CD4-positive, alpha-beta T cell treated with Interleukin-4 for 1 hour (primary cell): Measurements from ENCODE around the gene HERC5.

ENCODE experiments used
- DNase-seq, 2 donors: peaks; one replicate each; pipeline ENCODE4 v3.0.0-alpha.2; 2020 to 2022

HERC5 gene

GRCh38 chr4:88448889-88449288 is 8.0 kb upstream of the HERC5 start:
- no peak for DNase-seq

- DNase-seq, result no peak
Observed at GRCh38 chr4:88449290-88449689, 7.6 kb upstream of the HERC5 start.

GRCh38 chr4:88451205-88451604 is 5.7 kb upstream of the HERC5 start:
- no peak for DNase-seq

- DNase-seq, result no peak
Observed at GRCh38 chr4:88452912-88453311, 4.0 kb upstream of the HERC5 start.

- DNase-seq, result peak in 1 of 2 donors; percentile 20
Observed at GRCh38 chr4:88457307-88458103, 586 bp downstream of the HERC5 start.

- DNase-seq, result no peak
Observed at GRCh38 chr4:88458104-88458740, 1.3 kb downstream of the HERC5 start.

- DNase-seq, result no peak
Observed at GRCh38 chr4:88465653-88466192, 8.8 kb downstream of the HERC5 start.

- no peak for DNase-seq
Observed at GRCh38 chr4:88467392-88467791, 10.5 kb downstream of the HERC5 start.

GRCh38 chr4:88477229-88477860 is 20.4 kb downstream of the HERC5 start:
- DNase-seq, result no peak

GRCh38 chr4:88478247-88478646 is 21.3 kb downstream of the HERC5 start:
- no peak for DNase-seq

GRCh38 chr4:88481537-88481936 is 24.6 kb downstream of the HERC5 start:
- no peak for DNase-seq

- DNase-seq, result no peak
Observed at GRCh38 chr4:88489100-88489761, 32.3 kb downstream of the HERC5 start.

- no peak for DNase-seq
Observed at GRCh38 chr4:88497859-88498409, 41.0 kb downstream of the HERC5 start.

GRCh38 chr4:88503344-88503743 is 46.4 kb downstream of the HERC5 start:
- DNase-seq, result no peak

- DNase-seq, result no peak
Observed at GRCh38 chr4:88511236-88511635, 54.3 kb downstream of the HERC5 start.

GRCh38 chr4:88514557-88515511 is 57.9 kb downstream of the HERC5 start:
- no peak for DNase-seq

- no peak for DNase-seq
Observed at GRCh38 chr4:88516746-88517145, 59.8 kb downstream of the HERC5 start.

GRCh38 chr4:88517825-88518224 is 60.9 kb downstream of the HERC5 start:
- DNase-seq, result no peak

- DNase-seq, result no peak
Observed at GRCh38 chr4:88518911-88519310, 62.0 kb downstream of the HERC5 start.

- peak in 1 of 2 donors; percentile 10 for DNase-seq
Observed at GRCh38 chr4:88522702-88523324, 65.9 kb downstream of the HERC5 start.
